Measurements from ENCODE around the gene ALPI. TPM values are rescaled to one million over a fixed set of nuclear protein-coding genes. Genes with fewer than 3 reads are reported as not detected.

ALPI gene
- total RNA-seq, 2 donors from 2014 or later = not detected

DNA sequence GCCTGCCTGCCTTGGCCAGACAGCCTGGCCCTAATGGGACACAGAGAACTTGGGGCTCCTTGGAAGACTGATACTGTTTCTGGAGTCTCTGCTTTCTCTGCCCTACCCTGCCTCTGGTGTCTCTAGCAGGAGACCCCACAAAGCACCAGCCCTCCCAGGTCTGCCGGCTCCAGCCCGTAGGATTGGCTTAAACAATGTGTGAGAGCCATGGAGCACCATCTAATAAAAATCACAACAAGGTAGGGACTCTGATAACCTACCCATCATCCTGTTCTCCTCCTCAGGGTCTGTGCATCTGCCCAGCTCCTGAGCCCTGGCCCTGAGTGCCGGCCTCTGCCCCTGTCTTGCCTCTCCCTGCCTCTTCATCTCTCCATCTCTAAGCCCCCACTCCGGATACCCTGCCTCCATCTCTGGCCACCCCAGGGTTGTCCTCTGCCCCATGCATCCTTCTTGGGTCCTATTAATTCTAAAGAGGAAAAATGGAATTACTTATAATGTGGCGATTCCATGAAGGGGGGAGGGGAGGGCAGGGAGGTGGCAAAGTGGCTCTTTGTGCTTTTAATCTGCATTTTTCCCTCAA is 32.9 kb downstream of the ALPI start:
- no peak for DNase-seq (ENCODE audit: low spot score)
- Histone ChIP-seq H3K27ac (no peak overlapping the region), H3K36me3 (no peaks in the 10 kb centered on the region), H3K4me1 (ENCODE audit: control insufficient read depth in 1 of 2, low read depth in 2 of 2) (peaks cover 0 to 6% of the 10 kb centered on the region in 2 donors), H3K9me3 (no peaks in the 10 kb centered on the region), H3K27me3 (replicated peaks; ENCODE audit: insufficient read depth) (peaks cover 3% of the 10 kb centered on the region), H3K4me3 (no peak overlapping the region)
- no peak for ATAC-seq (ENCODE audit: insufficient number of reproducible peaks, low FRiP score, low read depth)
- TF ChIP-seq, protein P1, sequence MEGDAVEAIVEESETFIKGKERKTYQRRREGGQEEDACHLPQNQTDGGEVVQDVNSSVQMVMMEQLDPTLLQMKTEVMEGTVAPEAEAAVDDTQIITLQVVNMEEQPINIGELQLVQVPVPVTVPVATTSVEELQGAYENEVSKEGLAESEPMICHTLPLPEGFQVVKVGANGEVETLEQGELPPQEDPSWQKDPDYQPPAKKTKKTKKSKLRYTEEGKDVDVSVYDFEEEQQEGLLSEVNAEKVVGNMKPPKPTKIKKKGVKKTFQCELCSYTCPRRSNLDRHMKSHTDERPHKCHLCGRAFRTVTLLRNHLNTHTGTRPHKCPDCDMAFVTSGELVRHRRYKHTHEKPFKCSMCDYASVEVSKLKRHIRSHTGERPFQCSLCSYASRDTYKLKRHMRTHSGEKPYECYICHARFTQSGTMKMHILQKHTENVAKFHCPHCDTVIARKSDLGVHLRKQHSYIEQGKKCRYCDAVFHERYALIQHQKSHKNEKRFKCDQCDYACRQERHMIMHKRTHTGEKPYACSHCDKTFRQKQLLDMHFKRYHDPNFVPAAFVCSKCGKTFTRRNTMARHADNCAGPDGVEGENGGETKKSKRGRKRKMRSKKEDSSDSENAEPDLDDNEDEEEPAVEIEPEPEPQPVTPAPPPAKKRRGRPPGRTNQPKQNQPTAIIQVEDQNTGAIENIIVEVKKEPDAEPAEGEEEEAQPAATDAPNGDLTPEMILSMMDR (IDR thresholded peaks at IDR 0.05) = no peak

DNA sequence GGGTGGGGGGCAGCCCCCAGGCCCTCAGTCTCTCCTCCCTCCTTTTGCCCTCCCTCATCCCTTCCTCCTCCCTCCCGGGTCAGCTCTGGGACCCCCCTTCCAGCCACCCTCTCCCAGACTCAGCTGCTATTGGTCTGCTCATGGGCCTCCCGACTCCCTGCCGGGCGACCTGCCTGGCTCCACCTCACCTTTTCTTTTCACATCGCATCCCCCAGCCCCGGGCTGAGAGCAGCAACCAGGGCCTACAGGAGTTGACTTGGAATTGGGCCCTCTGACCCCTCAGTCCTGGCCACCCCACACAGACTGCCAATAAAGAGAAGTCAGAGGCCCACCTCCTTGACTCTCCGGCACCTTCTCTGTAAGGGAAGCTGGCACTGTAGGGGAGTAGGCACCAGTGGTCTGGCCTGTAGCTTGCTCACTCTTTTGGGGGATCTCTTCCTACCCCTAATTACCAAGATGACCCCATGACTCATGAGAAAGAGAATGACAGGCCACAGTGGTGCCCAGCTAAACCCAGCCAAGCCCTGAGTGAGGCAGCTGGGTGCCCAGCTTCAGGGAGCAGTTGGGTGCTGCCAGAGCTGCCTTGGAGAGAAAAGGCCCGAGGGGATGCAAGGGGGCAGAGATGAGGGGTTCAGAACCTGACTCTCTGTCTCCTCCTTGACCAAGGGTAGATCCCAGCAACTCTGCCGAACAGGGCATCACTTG is 33.7 kb downstream of the ALPI start:
- DNase-seq (ENCODE audit: low spot score) = no peak
- H3K9me3 ChIP-seq = no peaks in the 10 kb centered on the region

DNA sequence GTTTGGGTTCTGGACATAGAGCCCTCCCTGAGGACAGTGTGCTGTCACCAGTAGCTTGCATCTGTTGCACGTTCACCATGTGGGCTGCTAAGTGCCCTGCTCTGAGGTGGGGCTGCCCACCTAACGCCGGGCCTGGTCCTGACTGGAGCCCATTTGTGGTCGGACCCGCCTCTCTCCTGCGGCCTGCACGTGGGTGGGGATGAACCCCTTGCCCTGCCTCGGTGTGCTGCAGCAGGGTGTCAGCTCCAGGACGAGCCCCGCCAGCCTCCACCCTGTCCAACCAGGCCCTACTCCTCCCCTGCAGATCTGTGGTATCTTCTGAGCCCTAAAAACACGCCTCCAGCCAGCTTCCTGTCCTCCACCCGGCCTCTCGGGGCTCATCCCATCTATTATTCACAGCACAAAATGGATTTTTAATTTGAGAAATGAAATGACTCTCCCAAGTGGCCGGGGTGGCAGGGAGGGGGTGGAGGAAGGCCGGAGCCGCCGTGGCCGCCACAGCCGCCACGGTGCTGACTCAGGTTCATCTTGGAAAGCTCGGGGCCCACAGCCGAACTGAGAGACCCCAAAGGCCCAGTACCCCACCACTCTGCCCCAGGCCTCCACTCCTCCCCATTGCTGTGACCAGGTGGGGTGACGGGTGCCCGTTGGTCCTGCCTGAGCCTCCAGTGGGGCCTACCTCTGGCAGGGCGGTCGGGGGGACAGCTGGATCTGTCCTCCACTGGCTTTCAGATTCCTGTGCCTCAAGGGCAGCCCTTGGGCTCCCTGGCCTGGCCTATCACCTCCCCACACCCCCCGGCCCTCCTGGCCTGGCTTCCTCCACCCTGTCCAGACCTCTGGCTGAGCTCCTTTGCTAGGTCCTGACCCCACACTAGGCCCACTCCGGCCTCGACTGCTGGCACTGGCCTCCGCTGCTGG is 34.5 kb downstream of the ALPI start:
- TF ChIP-seq, protein P1 (IDR thresholded peaks at IDR 0.05) = no peak
- H3K27ac ChIP-seq = no peak overlapping the region
- no peaks in the 10 kb centered on the region for H3K9me3 ChIP-seq
- DNase-seq (ENCODE audit: low spot score) (no peak), ATAC-seq (ENCODE audit: insufficient number of reproducible peaks, low FRiP score, low read depth) (no peak)
- peaks cover 3% of the 10 kb centered on the region for H3K27me3 ChIP-seq (replicated peaks; ENCODE audit: insufficient read depth)
- peaks cover 0 to 6% of the 10 kb centered on the region in 2 donors for H3K4me1 ChIP-seq (ENCODE audit: control insufficient read depth in 1 of 2, low read depth in 2 of 2)
- H3K36me3 ChIP-seq = no peaks in the 10 kb centered on the region
- no peak overlapping the region for H3K4me3 ChIP-seq

More for the DNA sequence above, 33.7 kb downstream of the ALPI start:
- H3K36me3 ChIP-seq = no peaks in the 10 kb centered on the region
- no peak overlapping the region for H3K27ac ChIP-seq
- H3K4me3 ChIP-seq = no peak overlapping the region
- TF ChIP-seq, protein P1 (IDR thresholded peaks at IDR 0.05) = no peak
- peaks cover 0 to 6% of the 10 kb centered on the region in 2 donors for H3K4me1 ChIP-seq (ENCODE audit: control insufficient read depth in 1 of 2, low read depth in 2 of 2)
- no peak for ATAC-seq (ENCODE audit: insufficient number of reproducible peaks, low FRiP score, low read depth)
- H3K27me3 ChIP-seq (replicated peaks; ENCODE audit: insufficient read depth) = peaks cover 3% of the 10 kb centered on the region

DNA sequence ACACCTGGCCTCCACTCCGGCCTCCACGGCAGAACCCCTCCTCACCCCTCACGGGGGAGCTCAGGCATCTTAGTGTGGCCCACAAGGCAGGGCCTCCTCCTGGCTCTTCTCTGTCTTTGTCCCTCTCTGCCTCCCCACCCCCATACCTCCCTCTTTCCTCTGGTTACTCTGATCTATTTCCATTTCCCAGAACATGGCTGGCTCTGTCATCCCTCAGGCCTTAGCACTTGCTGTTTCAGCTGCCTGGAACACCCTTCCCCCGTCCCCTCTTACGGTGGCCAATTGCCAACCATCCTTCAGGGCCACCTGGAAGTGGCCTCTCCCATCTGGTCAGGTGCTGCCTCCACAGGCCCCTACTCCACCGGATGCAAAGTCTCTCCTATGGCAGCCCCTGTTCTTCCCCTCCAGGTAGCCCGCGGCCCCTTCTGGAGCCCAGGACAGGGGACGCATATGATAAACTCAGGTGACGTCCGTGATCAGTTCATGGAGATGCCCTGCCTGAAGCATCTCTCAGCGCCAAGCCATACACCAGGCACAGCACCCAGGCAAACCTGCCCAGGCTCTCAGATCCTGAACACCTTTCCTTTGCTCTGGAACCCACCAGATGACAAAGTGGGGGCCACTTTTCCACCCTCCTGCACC is 35.3 kb downstream of the ALPI start:
- no peak overlapping the region for H3K27ac ChIP-seq
- no peak overlapping the region for H3K4me3 ChIP-seq
- DNase-seq (ENCODE audit: low spot score) (no peak), ATAC-seq (ENCODE audit: insufficient number of reproducible peaks, low FRiP score, low read depth) (no peak)
- peaks cover 3% of the 10 kb centered on the region for H3K27me3 ChIP-seq (replicated peaks; ENCODE audit: insufficient read depth)
- TF ChIP-seq, protein P1 (IDR thresholded peaks at IDR 0.05) = no peak
- H3K36me3 ChIP-seq = no peaks in the 10 kb centered on the region
- H3K9me3 ChIP-seq = no peaks in the 10 kb centered on the region
- H3K4me1 ChIP-seq (ENCODE audit: control insufficient read depth in 1 of 2, low read depth in 2 of 2) = peaks cover 0 to 6% of the 10 kb centered on the region in 2 donors

All from thoracic aorta (tissue), 2 donors.